GM13977 (cell line): ENCODE measurements around the gene GALT.

Experiments
- DNase-seq: peaks from one replicate; pipeline ENCODE4 v3.0.0; 2012; ENCODE audit warnings: low spot score
- in situ Hi-C: fragments of 300-500 bp; cut with MboI; formaldehyde crosslinking; loops from one replicate; pipeline ENCODE4 v1.12.0; 2022; ENCODE audit warnings: low sequenced_read_pairs, low pct_unique_long_range_greater_than_20kb, mixed read lengths, inconsistent platforms; ENCODE audit not compliant: unreplicated experiment
- TF ChIP-seq, protein P1 (sequence below): IDR thresholded peaks from 2 replicates; pipeline ENCODE4 v1.5.1; 2012; ENCODE audit warnings: mild to moderate bottlenecking, control low read depth; ENCODE audit not compliant: insufficient read depth; ENCODE audit errors: extremely low read depth, missing control alignments

The GALT gene

DNA sequence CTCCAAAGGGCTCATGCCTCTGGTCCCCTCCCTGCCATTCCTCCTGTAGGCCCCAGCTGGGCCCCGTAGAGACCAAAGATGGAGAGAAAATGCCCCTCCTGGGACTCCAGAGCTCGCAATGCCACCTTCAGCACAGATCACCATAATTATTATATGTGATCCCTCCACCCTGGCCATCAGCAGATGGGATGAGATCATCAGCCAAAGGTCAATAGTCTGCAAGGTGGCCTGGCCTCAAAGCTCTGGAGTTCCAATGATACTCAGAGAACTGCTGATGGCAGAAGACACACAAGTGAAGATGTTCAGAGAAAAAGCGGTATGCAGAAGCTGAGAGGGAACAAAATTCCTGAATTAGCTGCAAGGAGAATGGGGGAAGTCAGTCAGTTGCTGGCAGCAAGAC is 39.6 kb upstream of the GALT start:
- DNase-seq = no peak
- in situ Hi-C loops = no loop called here
- TF ChIP-seq, protein P1, sequence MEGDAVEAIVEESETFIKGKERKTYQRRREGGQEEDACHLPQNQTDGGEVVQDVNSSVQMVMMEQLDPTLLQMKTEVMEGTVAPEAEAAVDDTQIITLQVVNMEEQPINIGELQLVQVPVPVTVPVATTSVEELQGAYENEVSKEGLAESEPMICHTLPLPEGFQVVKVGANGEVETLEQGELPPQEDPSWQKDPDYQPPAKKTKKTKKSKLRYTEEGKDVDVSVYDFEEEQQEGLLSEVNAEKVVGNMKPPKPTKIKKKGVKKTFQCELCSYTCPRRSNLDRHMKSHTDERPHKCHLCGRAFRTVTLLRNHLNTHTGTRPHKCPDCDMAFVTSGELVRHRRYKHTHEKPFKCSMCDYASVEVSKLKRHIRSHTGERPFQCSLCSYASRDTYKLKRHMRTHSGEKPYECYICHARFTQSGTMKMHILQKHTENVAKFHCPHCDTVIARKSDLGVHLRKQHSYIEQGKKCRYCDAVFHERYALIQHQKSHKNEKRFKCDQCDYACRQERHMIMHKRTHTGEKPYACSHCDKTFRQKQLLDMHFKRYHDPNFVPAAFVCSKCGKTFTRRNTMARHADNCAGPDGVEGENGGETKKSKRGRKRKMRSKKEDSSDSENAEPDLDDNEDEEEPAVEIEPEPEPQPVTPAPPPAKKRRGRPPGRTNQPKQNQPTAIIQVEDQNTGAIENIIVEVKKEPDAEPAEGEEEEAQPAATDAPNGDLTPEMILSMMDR = no peak

DNA sequence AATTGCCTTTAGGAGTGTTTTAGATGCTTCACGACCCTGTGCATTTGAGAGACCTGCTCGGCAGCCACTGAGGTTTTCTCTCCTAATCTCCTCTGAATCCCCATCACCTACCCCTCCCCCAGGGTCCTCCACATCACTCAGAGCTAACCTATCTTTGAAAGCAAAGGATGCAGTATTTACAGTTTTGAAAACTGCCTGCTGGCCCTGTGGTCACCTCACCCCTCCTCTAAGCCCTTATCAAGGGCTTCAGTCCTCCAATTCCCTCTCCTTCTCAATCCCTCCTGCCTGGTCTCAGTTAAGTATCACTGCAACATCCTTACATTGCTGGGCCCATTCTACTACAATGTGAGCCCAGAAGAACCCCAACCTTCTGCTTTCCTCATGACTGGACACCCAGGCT is 39.1 kb upstream of the GALT start:
- no peak for DNase-seq
- TF ChIP-seq, protein P1 = no peak
- in situ Hi-C loops = no loop called here

DNA sequence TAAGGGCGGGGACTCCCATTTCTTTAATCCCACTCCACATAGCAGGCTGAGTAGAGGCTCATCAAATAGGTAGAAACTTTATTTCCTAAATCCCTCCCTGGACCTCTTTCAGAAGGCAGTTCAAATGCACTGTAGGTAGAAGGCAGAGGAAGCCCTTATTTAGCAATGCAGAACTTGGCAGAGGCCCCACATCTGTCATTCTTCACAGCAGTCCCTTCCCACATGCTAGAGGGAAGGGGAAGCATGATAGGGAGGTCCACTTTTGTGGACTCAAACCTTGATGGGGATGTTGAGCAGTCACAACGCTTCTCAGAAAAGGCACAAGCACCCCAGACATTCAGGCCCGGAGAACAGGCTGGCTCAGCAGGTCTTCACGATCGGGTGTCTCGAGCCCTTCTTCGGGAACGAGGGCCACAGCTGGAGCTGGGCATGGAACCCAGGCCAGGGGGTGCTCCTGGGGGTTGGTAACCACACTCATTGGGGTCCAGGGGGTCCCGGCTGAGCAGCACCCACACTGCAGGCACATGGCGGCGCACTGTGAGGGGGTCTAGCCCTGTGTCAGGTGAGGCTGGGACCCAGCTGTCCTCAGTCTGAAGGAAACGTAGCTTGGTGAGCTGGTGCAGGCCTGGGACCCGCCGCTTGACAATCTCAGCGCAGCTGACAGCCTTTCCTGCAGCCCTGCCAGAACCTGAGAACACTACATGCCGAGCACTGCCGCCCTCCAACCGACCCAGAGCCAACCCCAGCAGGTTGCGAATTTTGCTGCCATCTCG is 35.9 kb upstream of the GALT start:
- in situ Hi-C loops = no loop called here
- no peak for DNase-seq

DNA sequence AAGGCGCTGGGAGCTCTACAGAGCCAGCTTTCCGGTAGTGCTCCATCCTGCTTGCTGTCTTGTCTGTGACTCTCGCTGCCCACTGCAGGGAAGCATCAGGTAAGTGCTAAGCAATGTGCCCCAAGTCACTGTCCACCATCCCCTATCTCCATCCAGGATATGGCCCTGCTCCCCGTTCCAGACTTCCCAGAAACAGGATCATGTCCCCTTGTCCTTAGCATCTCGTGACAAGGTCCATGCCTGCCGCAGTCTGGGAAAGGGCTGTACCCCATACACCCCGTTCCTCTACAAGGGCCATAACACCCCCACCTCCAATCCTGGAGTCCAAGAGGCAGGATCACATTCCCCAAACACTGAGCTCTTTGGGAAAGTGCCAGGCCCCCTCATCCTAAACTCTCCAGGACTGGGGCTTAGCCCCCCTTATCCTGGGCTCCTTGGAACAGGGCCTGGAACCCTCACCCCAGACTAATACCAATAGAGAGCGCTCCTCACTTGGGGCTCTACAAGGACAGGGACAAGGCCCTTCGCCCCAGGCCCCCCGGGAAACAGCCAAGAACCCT is 35.1 kb upstream of the GALT start:
- in situ Hi-C loops = no loop called here
- DNase-seq = no peak
- TF ChIP-seq, protein P1 = no peak

More for the DNA sequence above, 35.9 kb upstream of the GALT start:
- TF ChIP-seq, protein P1 = no peak

DNA sequence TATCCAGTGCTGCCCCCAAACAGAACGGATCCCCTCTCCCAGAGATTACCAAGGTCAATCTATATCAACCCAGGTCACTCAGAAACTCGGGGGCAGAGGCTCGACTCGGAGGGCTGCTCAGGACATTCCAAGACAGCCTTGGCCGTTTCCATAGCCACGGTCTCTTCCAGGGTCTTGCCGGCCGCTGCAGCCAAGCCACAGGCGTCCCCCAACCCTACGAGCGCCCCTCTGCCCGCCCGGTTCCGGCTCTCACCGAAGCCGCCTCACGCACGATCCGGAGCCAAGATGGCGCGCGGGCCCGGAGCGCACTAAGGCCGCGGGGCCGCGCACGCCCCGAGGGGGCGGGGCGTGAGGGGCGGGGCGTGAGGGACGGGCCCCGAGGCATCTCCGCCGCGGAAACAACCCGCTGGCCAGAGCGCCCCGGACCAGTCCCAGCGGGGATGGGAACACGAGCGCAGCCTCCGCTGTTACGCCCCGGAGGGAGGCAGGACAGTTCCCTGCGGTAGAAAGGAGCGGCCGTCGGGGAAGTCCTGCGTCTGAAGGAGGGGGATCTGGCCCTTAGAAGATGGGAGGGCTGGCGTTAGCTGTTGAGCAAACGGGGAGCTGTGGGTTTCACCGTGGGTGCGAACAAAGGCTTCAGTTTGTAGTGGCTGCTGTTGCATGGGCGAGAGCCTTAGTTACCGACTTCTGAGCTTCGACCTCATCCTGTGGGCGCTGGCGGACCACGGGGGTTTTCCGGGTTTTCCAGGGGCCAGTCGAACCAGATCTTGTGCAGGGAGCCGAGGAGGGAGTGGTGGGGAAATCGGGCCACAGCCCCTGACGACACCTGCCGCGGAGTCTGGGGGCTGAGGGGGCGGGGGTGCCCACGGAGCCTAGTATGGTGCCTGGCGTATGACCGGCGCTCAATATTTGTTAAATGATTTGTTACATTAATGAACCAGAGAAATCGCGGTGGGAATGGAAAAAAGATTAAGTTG is 34.4 kb upstream of the GALT start, which contains the start of gene RPP25L:
TSS of gene RPP25L (minus strand) at position 287 of the 977 bp plus-strand sequence. CDS start 801 bp downstream, outside the sequence.
- TF ChIP-seq, protein P1 = no peak

DNA sequence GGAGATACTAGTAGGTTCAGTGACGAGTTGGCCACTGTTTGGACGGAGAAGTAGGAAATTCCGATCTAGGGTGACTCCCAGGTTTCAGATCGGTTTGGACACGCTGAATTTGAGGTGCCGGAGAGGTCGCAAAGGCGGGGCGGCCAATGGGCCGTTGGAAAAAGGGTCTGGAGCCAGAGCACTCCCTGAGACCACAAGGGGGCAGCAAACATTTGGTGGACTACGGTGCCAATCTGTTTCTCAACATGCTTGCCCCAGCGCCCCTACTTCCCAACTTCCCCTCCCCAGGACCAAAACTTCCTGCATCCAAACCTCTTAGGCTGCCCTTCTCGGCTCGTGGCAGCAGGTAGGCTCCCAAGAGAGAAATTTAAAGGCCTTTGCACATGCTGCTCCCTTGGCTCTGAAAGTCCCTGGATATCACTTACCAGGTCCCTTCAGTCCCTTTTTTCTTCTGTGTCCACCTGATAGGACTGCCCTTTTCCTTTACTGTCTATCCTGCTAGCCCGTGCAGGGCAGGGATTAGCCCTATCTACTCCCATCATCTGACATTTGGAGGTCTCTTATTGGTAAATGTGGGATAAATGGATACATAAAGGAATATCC is 33.6 kb upstream of the GALT start:
- in situ Hi-C loops = no loop called here
- TF ChIP-seq, protein P1 = peak; percentile 87

More for the DNA sequence above, 34.4 kb upstream of the GALT start, which contains the start of gene RPP25L:
- DNase-seq = peak; percentile 96
- in situ Hi-C loops = no loop called here

More for the DNA sequence above, 33.6 kb upstream of the GALT start:
- DNase-seq = peak; percentile 83
